HEK293 (cell line): ENCODE data around the gene PACRG.

Source experiments
- ZNF133 ChIP-seq: fragments of 450-650 bp; formaldehyde crosslinking; IDR thresholded peaks from 2 replicates; pipeline ENCODE4 v1.5.1; 2016; ENCODE audit warnings: missing biosample characterization, missing genetic modification characterization
- ZNF157 ChIP-seq: fragments of 450-650 bp; formaldehyde crosslinking; IDR thresholded peaks from 2 replicates; pipeline ENCODE4 v1.5.1; 2016; ENCODE audit warnings: missing biosample characterization, missing genetic modification characterization
- TF ChIP-seq, protein P1 (sequence below): fragments of 450-650 bp; formaldehyde crosslinking; IDR thresholded peaks from 2 replicates; pipeline ENCODE4 v1.5.1; 2016; ENCODE audit warnings: missing biosample characterization, missing genetic modification characterization

DNA sequence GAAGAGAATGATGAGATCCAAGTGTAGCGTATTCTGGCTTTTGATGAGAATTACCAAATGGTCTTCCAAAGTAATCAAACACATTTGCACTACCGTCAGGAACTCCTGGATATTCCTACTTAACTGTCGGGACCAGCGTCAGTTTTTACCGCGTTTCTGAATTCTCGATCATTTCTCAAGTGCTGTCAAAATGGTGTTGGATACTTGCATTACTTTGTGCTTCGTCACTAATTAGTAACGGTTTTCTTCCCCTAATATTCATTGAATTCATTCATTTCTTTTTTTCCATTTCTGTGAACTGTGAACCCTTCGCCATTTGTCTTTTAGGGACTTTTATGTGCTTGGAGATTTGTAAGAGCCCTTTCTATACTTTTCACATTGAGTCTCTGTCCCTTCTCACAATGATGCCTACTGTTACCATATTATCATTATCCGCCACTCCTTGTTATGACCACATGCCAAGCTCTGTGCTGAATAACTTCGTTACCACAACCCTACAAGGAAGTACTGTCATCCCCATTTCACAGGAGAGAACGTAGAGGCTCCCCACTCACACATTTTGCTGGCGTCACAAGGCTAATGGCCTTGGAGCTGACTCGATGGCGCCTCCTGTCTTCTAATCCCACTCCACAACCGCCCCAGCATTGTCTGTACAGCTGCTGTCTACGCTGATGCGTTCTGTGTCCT is 612.6 kb downstream of the PACRG start:
- TF ChIP-seq ZNF157 (tag by site-specific recombination): no peak
- TF ChIP-seq, protein P1, sequence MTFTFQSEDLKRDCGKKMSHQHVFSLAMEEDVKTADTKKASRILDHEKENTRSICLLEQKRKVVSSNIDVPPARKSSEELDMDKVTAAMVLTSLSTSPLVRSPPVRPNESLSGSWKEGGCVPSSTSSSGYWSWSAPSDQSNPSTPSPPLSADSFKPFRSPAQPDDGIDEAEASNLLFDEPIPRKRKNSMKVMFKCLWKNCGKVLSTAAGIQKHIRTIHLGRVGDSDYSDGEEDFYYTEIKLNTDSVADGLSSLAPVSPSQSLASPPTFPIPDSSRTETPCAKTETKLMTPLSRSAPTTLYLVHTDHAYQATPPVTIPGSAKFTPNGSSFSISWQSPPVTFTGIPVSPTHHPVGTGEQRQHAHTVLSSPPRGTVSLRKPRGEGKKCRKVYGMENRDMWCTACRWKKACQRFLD (tag by site-specific recombination): no peak
- no peak for TF ChIP-seq ZNF133 (tag by site-specific recombination)
